ENCODE measurements around the gene XXYLT1.
"Not testable (repeated sequence)": the region's sequence is repeated elsewhere in the genome, so short reads cannot be mapped to it uniquely, and the experiment has no call there.

XXYLT1 gene

DNA sequence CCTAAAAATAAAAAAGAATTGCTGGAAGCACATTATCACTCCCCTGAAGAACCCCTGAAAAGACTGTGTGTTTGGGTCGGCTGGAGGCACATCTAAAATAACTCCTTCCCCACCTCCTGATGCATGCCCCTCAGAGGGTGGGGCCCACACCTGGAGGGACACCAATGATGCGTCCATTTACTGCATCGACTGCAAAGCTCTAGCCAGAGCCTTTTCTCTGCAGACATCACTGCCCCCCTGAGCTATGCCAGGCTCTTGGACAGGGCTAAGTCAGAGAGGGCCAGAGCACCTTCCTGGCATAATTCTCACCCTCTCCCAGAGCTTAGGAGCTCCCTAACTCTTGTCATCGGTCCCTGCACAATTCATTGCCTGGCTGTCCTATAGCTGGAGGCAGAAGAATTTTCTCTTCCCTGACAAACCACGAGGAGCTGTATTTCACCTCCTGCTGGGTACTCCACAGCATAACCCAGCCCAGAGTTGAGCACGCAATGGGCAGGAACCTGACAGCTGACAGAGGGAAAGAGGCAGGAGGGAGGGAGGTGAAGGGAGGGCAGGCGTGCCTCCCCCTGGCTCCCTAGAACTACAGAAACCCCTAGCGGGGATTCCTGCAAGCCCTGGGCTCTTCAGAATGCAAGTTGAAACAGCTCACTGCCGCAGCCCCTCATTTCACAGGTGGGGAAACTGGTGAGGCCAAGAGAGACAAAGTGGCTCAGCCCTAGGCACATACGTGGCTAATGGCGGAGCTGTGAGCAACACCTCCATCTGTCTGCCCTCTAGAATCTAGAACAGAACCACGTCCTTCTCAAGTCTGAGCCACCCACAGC is 46.6 kb downstream of the XXYLT1 start:
- DNase-seq: no peak

DNA sequence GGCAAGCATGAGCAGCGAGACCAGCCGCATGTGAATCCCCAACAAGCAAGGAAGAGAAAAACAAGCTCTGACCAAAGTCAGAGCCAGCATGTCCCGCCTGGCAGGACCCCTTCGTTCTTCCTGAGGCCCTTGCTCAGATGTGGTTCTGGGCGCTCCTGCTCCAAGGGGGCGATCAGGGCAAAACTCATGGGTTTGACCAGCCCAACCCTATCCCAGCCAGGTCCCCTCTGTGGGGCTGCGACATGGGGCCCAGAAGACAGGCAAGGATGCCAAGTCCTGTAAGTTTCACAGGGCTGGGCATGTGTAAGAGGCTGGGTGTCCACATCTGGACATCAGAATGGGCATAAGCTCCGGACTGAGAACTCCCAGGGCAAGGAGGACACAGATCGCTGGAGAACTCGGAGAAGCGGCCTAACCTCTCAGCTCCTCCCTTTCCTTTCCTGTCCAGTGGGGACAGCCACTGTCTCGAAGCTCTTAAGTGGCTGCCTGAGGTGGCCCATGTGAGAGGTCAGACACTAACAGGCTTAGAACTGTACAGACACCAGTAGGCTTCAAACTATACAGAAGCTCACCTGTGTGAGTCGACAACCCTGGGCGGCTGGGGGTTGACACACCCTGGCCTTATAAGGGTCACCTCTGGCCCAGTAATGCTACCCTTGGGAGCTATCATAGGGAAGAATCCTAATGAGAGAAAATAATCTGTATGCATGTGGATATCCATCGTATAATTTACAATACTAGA is 48.9 kb downstream of the XXYLT1 start:
- DNase-seq: no peak

DNA sequence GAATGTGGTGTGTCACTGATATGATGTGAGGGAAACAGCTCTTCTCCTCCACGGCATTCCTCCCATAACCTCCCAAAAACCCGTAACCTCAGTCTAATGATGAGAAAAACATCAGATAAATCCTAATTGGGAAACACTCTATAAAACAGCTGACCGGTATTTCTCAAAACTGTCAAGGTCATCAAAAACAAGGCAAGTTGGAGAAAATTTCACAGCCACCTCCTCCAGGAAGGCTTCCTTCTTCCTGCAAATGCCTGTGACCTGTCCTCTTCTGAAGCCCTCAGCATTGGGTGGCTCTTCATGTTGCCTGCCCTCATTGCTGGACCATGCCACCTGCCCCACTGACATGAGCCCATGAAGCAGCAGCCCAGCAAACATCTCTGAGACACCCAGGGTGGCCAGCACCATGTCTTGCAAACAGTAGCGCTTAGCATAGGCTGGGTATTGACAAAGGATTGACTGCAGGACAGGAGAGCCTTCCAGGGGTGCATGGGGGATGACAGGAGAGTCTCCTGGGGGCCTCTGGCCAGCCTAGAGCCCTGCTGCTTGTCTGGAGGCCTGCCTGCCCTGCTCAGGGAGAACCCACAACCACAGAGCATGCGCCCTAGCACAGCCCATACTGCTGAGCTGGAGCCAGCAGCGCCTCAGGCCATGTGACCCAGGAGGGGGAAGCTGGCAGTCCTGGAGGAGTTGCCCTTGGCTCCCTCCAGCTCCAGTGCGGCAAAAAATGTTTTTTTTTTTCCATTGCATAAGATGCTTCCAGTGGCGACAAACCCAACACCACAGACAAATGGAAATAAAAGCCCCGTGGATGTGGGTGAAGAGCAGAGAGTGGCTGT is 49.7 kb downstream of the XXYLT1 start:
- no peak for DNase-seq

DNA sequence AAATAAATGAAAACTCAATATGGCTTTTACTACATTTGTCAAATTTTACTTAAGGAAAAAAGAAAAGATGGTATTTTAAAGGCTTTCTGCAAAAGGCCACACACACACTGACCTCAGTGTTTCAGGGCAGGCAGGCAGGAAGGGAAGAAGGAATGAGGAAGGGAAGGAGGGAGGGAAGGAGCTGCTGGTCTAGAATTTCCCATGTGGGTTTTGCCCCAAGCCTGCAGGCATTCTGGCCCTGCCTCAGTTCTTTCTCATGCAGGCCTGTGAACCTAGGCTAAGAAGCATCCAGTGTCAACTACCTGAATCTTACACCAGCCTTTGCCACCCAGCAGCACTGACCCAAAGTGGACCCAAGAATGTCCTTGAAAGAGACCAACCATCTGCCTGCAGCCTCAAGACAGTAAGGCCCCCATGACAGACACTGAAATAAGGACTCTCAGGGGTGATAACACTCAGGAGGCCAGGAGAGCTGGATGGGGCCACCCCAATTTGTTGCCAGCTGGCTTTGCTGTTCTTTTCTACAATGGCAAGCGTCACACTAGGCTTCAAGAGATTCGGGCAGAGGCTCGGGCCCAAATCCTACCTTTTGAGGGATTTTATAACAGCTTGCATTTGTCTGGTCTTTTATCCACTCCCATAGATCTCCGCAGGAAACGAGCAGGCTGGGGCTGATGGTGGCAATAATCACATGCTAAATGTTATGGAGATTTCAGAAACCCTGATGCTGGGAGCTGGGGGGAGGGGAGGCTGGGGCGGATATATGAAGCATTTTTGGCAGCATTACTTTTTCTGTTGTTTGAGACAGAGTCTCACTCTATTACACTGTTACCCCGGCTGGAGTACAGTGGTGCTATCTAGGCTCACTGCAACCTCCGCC is 51.4 kb downstream of the XXYLT1 start:
- DNase-seq: no peak

DNA sequence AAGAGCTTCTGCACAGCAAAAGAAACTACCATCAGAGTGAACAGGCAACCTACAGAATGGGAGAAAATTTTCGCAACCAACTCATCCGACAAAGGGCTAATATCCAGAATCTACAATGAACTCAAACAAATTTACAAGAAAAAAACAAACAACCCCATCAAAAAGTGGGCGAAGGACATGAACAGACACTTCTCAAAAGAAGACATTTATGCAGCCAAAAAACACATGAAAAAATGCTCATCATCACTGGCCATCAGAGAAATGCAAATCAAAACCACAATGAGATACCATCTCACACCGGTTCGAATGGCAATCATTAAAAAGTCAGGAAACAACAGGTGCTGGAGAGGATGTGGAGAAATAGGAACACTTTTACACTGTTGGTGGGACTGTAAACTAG is 52.6 kb downstream of the XXYLT1 start:
- DNase-seq: not testable (repeated sequence)

DNA sequence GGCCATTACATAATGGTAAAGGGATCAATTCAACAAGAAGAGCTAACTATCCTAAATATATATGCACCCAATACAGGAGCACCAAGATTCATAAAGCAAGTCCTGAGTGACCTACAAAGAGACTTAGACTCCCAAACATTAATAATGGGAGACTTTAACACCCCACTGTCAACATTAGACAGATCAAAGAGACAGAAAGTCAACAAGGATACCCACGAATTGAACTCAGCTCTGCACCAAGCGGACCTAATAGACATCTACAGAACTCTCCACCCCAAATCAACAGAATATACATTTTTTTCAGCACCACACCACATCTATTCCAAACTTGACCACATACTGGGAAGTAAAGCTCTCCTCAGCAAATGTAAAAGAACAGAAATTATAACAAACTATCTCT is 55.4 kb downstream of the XXYLT1 start:
- not testable (repeated sequence) for DNase-seq

DNA sequence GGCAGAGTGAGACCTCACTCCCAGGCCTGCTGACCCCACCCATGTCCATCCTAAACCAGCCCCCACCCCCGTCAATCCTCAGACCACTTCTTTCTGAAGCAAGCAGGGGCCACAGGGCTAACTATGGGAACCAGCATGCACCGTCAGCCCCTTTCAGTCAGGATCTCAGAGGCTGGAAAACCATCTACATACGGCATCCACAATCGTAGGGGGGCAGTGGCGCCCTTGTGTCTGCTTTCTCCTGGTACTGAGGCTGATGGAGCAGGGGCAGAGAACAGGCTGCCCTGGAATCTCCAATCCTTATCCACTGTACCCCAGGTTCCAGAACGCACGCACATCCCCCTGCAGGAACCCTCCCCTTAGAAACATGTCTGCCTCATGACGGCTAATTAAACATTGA is 56.6 kb downstream of the XXYLT1 start:
- DNase-seq: no peak

DNA sequence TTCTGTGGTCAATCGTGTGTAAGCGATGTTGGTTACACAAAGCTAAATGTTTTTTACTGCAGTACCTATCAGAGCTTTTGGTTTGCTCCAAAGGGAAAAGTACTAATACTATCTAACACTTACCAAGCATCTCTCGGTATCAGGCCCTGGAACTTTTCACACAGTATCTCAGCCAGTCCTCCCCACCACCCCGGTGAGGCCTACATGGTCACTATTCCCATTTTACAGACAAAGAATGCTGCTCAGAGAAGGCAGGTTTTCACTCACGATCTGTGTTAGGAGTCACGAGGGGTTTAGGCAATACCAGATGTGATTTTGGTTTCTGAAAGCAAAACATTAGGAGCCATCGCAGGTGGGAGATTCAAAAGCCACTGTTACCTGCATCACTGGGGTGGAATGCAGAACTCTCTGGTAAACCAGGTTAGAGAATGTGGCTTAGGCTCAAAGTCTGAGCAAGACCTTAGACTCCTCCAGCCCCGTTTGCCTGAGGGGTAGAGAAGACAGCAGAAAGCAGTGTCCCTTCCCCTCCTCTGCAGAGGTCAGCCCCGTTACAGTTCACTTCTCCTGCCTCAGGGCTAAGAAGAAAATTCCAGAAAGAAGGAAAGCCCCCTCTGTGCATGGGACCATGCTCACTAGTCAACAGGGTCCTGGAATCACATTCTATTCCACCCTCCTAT is 57.2 kb downstream of the XXYLT1 start:
- no peak for DNase-seq

DNA sequence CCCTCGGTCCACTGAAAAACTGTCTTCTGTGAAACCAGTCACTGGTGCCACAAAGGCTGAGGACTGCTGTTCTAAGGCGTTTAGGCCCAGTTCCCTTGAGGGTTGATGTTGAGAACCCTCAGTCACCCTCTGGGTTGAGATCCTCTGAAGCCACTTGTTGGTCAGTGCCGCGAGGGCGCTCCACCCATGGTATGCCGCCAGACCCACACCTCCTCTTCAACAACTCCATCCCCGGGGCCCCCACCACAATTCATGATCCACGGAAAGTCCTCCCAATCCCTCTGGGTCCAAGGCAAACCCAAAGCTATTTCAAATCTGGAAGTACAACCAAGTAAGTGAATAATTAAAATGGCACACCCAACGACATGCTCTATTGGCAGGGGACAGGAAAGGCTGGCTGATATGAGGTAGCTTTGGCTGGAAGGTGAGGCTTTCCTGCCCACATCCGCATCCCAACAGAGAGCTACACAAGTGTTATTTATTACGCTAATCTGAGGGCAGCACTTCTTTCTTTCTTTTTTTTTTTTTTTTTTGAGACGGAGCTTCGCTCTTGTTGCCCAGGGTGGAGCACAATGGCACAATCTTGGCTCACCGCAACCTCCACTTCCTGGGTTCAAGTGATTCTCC is 58.1 kb downstream of the XXYLT1 start:
- DNase-seq: no peak

DNA sequence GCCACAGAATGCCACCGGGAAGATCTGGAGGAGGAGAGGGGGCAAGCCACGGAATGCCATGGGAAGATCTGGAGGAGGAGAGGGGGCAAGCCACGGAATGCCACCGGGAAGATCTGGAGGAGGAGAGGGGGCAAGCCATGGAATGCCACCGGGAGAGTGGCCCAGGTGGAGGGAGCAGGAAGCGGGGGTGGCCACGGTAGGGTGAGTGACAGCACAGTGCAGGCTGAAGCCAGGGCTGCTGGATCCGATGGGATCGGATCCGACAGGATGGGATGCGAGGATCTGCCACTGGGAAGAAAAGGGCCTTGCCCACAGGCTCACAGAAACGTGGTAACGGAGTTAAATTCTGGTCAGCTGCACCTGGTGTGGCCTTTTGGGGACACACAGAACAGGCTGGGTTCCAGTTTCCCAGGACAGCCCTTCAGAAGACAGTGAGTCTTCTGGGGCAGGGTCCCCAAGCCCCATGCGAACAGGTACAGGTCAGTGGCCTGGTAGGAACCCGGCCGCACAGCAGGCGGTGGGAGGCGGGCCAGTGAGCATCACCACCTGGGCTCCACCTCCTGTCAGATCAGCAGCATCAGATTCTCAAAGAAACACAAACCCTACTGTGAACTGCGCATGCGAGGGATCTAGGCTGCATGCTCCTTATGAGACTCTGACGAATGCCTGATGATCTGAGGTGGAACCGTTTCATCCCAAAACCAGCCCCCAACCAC is 58.8 kb downstream of the XXYLT1 start:
- DNase-seq: no peak

DNA sequence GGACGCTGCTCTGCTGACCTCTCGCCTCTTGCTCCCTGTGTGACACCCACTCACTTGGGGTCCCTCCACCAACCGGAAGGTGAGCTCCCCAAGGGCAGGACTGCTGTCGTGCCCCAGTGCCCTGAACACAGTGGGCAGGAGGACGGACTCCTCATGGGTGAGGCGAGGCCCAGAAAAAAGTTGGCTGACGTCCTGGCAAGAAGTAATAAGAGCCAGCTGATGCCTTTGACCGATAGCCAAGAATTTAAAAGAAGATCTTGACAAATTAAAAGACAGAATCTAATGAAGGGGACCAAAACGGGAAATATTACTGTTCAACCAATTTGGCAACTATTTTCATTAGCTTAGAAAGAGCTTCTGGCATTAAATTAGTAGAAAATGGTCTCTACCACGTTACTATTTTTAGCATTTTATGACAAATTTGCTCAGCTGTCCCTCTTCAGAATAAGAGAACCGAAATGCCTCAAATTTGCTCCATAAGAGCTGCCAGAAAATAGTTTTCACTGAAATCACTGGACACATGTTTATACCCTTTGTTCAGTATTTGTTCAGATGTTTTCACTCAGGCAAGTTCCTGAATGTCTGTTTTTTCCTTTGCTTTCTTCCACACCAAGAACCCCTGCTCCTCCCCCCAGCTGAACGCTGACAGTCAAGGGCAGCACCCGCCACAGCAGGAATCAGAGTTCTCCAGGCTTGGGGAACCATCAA is 60.5 kb downstream of the XXYLT1 start:
- no peak for DNase-seq

DNA sequence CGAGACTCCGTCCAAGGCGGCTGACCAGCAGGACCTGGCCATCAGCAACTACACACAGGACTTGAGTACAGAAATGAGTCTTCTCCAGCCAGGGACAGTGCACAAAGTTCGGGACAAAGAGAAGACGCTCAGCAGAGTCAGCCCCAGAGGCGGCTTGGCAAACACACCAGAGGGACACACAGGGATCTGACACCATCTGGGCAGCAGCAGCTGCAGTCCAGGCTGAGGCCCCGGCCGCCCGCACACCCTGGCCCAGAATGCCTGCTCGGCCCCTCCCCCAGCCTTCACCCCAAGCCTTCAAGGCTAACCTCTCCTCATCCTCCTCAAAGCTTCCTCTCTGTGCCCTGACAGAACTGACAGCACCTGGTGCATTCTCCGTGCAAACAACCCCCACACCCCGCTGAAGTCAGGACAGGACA is 61.1 kb downstream of the XXYLT1 start:
- DNase-seq: no peak

DNA sequence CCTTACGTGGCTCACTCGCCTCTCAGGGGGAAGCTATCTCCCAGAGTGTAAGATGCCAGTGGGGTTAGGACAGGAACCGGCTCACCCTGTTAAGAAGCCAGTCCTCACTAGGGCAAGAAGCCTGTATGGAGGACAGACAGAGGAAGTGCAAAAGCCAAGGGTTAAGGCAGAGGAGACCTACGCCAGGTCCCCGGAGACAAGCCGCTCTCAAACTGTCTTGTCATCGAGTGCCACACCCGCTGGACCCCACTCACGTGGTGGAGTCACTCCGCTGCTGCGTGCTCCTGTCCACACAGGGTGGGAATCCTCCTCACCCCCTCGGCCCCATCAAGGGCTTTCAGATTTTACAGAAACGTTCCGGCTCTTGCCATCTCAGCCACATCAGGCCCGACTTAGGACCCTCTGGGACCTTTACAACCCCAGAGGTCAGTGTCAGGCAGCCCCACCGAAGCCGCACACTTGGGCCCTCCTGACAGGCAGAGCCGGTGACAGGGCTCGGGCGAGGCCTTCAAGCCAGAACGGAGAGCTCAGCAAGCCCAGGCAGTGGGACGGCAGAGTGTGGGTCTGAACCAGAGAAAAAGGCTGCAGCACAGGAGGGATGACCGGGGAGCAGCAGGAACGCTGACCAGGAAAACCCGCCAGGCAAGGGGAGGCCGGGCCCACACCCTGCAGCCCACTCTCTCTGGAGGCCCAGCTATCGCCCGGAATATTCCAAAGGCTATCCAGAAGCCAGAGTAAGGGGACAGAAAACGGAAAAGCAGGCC is 61.7 kb downstream of the XXYLT1 start:
- no peak for DNase-seq

DNA sequence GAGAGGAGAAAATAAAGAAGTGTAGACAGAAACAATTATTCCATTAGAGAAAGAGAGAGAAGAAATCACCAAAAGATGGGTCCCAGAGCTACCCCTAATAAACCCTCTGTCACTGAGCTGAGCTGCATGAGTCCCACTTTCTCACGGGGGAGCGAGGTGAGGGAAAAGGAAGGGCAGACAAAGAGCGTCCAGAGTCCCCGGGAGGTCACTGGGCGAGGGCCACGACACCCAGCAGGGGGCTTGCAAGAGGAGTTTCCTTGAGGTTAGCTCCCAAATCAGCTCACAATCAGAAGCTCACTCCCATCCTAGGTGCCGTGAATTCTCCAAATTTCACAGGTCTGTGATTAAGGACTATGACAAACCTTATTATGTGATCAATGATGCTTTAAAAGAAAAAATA is 62.3 kb downstream of the XXYLT1 start:
- DNase-seq: no peak

DNA sequence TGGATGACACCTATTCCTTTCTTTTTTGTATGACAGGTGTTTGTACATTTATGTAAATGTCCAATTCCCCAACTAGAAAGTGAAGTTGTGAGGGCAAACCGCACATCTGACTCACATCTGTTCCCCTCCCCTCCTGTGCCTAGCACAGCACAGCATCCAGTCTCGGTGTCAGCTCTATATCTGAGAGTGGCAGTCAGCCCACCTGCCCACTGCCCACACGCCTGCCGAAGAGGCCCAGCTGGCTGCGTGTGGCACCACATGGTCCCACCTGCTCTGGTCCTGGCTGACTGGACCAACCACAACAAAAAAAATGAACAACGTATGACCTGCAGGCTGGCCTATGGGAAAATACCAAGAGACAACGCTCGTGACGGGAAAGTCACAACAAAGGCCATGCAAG is 62.8 kb downstream of the XXYLT1 start:
- DNase-seq: no peak

DNA sequence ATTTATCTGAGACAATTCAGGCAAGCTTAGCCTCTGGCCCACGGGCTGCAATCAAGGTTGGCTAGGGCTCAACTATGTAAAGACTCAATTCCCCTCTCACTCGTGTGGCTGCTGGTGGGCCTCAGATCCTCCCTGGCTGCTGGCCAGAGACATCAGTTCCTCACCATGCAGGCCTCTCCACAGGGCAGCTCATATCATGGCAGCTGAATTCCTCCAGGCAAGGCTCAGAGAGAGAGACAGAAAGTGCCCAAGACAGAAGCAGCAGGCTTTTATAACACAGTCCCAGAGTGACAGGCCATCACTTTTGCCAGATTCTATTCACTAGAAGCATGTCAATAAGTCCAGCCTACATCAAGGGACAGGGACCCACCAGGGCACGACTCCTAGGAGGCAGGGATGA is 63.2 kb downstream of the XXYLT1 start:
- no peak for DNase-seq

DNA sequence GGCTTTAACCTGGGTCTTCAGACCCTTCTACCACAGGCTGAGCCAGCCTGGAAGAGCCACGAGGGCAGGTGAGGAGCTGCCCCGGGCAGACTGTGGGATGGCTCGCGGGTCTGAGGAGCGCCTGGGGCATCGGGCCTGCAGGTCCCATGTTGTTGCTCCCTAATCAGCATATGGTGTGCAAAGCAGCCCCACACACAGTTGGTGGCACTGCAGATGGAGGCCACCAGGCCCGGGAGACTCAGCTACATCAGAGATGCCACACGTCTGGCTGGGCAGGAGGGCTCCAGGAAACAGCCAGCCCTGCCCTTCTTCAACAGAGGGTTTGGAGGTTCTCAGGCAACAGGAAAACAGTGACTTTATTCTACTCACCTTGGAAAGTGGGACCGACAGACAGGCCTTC is 63.9 kb downstream of the XXYLT1 start:
- DNase-seq: no peak

DNA sequence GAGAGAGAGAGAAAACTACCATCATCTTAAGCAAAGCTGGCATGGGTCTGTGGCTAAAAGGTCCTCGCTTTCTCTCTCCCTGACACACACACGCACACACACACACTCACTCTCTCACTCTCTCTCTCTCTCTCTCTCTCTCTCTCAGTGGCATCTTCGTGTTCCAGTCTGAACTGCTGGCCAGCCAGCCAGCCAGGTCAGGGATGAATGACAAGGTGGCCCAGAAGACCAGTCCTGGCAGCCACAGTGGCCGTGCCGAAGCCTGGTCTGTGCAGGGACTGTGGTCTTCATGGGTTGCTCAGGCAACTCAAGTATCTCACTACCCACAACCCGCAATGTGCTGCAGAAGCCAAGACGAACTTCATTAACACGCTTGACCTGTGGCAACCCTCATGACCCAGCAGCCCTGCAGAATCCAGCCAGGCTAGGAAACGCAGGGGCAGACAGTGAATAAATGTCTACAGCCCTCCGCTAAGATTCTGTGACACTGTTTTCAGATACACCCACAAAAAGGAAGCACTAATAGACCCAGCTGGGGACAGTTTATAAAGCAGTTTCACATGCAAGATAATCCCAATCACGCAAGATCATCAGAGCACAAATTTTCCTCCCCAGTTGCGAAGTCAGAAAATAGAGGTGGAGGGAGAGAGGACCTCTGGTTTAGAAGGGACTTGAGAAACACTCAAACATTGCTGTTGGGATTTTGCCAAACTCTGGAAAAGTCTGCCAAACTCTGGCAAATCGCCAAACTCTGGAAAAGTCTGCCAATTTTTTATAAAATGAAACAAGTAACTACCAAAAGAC is 66.4 kb downstream of the XXYLT1 start:
- DNase-seq: no peak
